ENCODE data around the gene TGFA. TPM values are rescaled to one million over a fixed set of nuclear protein-coding genes. Genes with fewer than 3 reads are reported as not detected.
"Not testable (repeated sequence)": the region's sequence is repeated elsewhere in the genome, so short reads cannot be mapped to it uniquely, and the experiment has no call there.

The TGFA gene
- total and polyA plus RNA-seq, 2 donors = 2.1 to 4.1 TPM

DNA sequence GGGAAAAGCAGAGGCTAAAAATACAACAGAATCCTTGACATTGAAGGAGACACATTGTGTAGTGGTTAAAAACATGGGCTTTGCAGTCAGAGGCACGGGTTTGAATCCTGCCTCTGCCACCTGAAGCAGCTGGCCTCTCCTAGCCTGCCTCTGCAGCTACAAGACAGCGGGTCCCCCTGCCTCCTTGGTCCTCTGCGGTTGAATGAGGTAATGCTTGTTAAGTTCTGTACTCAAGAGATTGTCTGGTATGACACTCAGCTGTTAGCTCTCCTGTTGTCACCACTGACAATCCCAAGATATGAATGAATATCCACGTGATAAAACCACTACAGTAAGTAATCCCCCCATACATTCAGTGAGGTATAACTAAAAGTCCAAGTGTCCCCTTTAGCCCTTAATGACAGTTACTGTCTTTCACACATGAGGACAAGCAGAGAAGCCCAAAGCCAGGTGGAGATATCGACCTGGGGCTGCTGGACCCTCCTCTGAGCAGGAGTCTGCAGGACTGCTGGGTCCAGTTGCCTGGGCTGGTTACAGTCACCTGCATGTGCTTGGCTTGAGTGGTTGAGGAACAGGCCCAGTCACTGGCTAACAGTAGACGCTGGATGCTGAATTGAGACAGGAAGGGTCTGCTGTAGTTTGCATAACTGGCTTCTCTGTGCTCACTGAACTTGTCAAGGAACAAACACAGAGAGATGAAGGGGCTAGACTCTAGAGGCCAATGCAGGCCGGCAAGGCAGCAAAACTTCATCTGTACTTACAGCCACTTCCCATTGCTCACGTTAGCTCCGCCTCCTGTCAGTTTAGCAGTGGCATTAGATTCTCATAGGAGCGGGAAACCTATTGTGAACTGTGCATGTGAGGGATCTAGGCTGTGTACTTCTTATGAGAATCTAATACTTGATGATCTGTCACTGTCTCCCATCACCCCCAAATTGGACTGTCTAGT lies 85.5 kb downstream of the TGFA start:
- Histone ChIP-seq H3K4me3 (ENCODE audit: low read depth, low read length) (no peak overlapping the region), H3K36me3 (ENCODE audit: insufficient read depth) (no peaks in the 10 kb centered on the region), H3K27ac (ENCODE audit: low read depth) (no peak overlapping the region), H3K4me1 (ENCODE audit: insufficient read depth) (no peaks in the 10 kb centered on the region)
- WGBS = 70% methylated on average over 10 of the region's 10 CpGs
- DNase-seq (ENCODE audit: extremely low spot score) = no peak

DNA sequence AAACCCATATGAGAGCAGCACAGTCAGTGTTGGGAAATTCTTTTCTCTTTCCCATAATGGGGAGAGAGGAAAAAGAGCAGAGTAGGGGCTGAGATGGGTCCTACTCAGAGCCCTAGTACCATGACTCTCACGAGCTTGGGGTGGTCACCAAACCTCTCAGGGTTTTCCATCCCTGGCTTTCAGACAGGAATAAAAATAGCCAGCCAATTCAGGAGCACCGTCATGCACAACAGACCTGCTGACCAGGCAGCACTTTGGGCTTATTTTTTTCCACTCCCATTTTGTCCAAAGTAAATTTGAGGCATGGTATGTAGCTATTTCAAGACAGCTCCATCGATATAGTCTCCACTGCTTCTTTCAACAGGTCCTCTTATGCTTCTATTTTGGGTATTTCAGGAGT lies 86.4 kb downstream of the TGFA start:
- no peak for DNase-seq (ENCODE audit: extremely low spot score)
- Histone ChIP-seq H3K4me3 (ENCODE audit: low read depth, low read length) (no peak overlapping the region), H3K36me3 (ENCODE audit: insufficient read depth) (no peaks in the 10 kb centered on the region), H3K4me1 (ENCODE audit: insufficient read depth) (no peaks in the 10 kb centered on the region), H3K27ac (ENCODE audit: low read depth) (no peak overlapping the region)
- 51% methylated on average over 3 of the region's 3 CpGs for WGBS

GRCh38 chr2:70466647-70467046 lies 87.0 kb downstream of the TGFA start:
- not testable (repeated sequence) for H3K36me3 ChIP-seq (ENCODE audit: insufficient read depth); H3K4me1 ChIP-seq (ENCODE audit: insufficient read depth); DNase-seq (ENCODE audit: extremely low spot score); H3K27ac ChIP-seq (ENCODE audit: low read depth); H3K4me3 ChIP-seq (ENCODE audit: low read depth, low read length)
- 89% methylated on average over 4 of the region's 4 CpGs for WGBS

DNA sequence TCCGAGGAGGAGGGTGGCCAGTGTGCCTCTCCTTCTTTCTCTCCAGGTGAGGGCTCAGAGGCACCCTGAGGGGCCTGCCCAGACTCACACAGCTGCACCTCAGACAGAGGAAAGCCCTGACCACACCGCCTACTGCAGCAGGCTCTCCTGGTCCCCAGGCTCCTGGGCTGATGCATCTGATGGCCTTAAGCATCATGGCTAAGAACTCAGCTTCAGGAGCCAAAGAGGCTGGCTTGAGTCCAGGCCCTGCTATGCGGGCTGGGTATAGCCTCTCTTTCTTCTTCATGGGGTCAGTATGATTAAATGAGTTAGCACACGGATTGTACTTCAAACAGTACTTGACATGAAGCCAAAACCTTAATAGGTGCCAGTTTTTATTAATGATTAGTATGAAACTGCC lies 89.6 kb downstream of the TGFA start:
- H3K4me3 ChIP-seq (ENCODE audit: low read depth, low read length) = no peak overlapping the region
- H3K36me3 ChIP-seq (ENCODE audit: insufficient read depth) = no peaks in the 10 kb centered on the region
- DNase-seq (ENCODE audit: extremely low spot score) = no peak
- H3K27ac ChIP-seq (ENCODE audit: low read depth) = no peak overlapping the region
- no peaks in the 10 kb centered on the region for H3K4me1 ChIP-seq (ENCODE audit: insufficient read depth)
- WGBS = 76% methylated on average over 4 of the region's 4 CpGs

DNA sequence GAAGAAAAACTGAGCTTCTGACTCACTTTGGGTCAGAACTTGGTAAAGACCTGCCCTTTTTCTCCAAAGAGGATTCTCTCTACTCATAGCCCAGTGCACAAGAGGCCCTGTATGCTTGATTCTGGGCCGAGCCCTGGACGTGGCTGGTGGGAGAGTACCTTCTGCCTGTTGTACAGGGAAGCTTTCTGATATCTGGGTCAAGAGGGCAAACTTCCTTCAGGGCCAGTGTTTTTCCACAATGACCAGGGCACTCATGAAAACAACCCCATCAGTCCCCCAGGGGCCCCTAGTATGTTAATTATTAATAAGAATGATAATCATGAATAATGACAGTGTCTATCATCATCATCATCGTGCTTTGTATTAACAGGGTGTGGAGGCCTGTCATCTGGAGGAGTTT lies 90.0 kb downstream of the TGFA start:
- Histone ChIP-seq H3K27ac (ENCODE audit: low read depth) (no peak overlapping the region), H3K4me3 (ENCODE audit: low read depth, low read length) (no peak overlapping the region), H3K4me1 (ENCODE audit: insufficient read depth) (no peaks in the 10 kb centered on the region), H3K36me3 (ENCODE audit: insufficient read depth) (no peaks in the 10 kb centered on the region)
- DNase-seq (ENCODE audit: extremely low spot score) = no peak
- 87% methylated on average over 3 of the region's 3 CpGs for WGBS

GRCh38 chr2:70461981-70462876 lies 91.4 kb downstream of the TGFA start:
- no peaks in the 10 kb centered on the region for H3K36me3 ChIP-seq (ENCODE audit: insufficient read depth)
- H3K27ac ChIP-seq (ENCODE audit: low read depth) = no peak overlapping the region
- WGBS = 82% methylated on average over 14 of the region's 14 CpGs
- no peak for DNase-seq (ENCODE audit: extremely low spot score)
- H3K4me3 ChIP-seq (ENCODE audit: low read depth, low read length) = no peak overlapping the region
- no peaks in the 10 kb centered on the region for H3K4me1 ChIP-seq (ENCODE audit: insufficient read depth)

GRCh38 chr2:70461414-70461813 lies 92.2 kb downstream of the TGFA start:
- 28% methylated on average over 4 of the region's 4 CpGs for WGBS
- Histone ChIP-seq H3K4me1 (ENCODE audit: insufficient read depth) (no peaks in the 10 kb centered on the region), H3K27ac (ENCODE audit: low read depth) (no peak overlapping the region), H3K4me3 (ENCODE audit: low read depth, low read length) (no peak overlapping the region), H3K36me3 (ENCODE audit: insufficient read depth) (no peaks in the 10 kb centered on the region)
- no peak for DNase-seq (ENCODE audit: extremely low spot score)

DNA sequence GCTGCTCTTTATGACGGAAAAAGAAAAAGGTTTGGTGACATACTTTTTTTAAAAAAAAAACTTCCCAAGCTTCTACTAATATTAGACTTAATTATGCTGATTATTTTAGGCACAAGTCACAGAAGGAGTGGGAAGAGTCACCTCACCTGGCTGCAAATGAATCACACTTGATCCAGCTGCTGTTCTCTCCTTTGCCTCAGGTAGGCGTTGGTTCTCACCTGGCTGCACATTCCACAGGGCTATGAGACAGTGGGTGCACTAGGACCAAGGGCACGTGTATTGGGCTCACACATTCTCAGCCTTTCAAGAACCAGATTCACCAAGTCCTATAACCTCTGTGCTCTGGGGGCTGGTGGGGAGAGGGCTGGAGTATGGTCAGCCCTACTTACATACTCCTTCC lies 93.3 kb downstream of the TGFA start:
- no peak for DNase-seq (ENCODE audit: extremely low spot score)
- WGBS = 72% methylated on average over 3 of the region's 3 CpGs
- H3K4me1 ChIP-seq (ENCODE audit: insufficient read depth) = no peaks in the 10 kb centered on the region
- no peak overlapping the region for H3K27ac ChIP-seq (ENCODE audit: low read depth)
- H3K4me3 ChIP-seq (ENCODE audit: low read depth, low read length) = no peak overlapping the region
- H3K36me3 ChIP-seq (ENCODE audit: insufficient read depth) = no peaks in the 10 kb centered on the region

GRCh38 chr2:70458661-70459060 lies 95.0 kb downstream of the TGFA start:
- no peak for DNase-seq (ENCODE audit: extremely low spot score)
- Histone ChIP-seq H3K36me3 (ENCODE audit: insufficient read depth) (no peaks in the 10 kb centered on the region), H3K4me1 (ENCODE audit: insufficient read depth) (no peaks in the 10 kb centered on the region), H3K4me3 (ENCODE audit: low read depth, low read length) (no peak overlapping the region), H3K27ac (ENCODE audit: low read depth) (no peak overlapping the region)
- WGBS = 80% methylated on average over 5 of the region's 5 CpGs

- H3K36me3 ChIP-seq (ENCODE audit: insufficient read depth) = no peaks in the 10 kb centered on the region
- whole genome bisulfite sequencing = 74% methylated on average over 10 of the region's 10 CpGs
Measured at GRCh38 chr2:70456585-70457495, 96.8 kb downstream of the TGFA start.

DNA sequence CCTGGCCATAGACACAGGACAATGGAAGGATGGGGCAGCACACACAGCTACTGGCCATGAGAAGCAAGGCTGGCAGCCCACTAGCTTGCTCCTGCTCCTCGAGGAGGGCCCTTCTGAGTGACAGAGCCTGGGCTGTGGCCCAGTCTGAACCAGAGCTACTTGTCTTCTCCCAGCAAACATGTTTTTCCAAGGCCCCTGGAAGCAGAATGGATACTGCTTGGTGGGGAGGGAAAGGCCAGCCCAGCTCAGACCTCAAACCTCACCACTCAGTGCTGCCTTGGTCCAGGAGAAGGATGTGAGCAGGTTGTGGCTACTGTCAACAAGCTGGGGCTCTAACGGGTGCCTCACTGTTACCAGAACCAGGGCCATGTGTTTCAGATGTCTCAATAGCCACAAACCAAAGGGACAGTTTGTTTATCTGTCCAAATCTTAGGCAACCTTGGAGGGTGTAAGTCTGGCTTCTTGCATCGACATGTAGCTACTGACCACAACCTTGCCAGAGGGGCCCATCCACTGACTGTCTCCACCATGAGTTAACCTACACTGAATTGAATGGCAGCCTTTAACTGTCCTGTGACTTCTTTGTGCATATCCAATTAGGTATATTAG lies 98.6 kb downstream of the TGFA start:
- no peak for DNase-seq (ENCODE audit: extremely low spot score)
- WGBS = 78% methylated on average over 3 of the region's 3 CpGs
- no peak overlapping the region for H3K27ac ChIP-seq (ENCODE audit: low read depth)
- H3K36me3 ChIP-seq (ENCODE audit: insufficient read depth) = no peaks in the 10 kb centered on the region
- no peaks in the 10 kb centered on the region for H3K4me1 ChIP-seq (ENCODE audit: insufficient read depth)
- no peak overlapping the region for H3K4me3 ChIP-seq (ENCODE audit: low read depth, low read length)

More at GRCh38 chr2:70456585-70457495, 96.8 kb downstream of the TGFA start:
- Histone ChIP-seq H3K27ac (ENCODE audit: low read depth) (no peak overlapping the region), H3K4me3 (ENCODE audit: low read depth, low read length) (no peak overlapping the region), H3K4me1 (ENCODE audit: insufficient read depth) (no peaks in the 10 kb centered on the region)
- DNase-seq (ENCODE audit: extremely low spot score) = no peak

GRCh38 chr2:70450641-70451250 lies 102.9 kb downstream of the TGFA start:
- WGBS = 78% methylated on average over 7 of the region's 7 CpGs
- DNase-seq (ENCODE audit: extremely low spot score) = no peak
- no peaks in the 10 kb centered on the region for H3K36me3 ChIP-seq (ENCODE audit: insufficient read depth)
- no peaks in the 10 kb centered on the region for H3K4me1 ChIP-seq (ENCODE audit: insufficient read depth)
- no peak overlapping the region for H3K4me3 ChIP-seq (ENCODE audit: low read depth, low read length)
- H3K27ac ChIP-seq (ENCODE audit: low read depth) = no peak overlapping the region
